Glomerular endothelial cell (primary cell): ENCODE measurements around the gene SLC28A1. TPM values are rescaled to one million over a fixed set of nuclear protein-coding genes. Genes with fewer than 3 reads are reported as not detected.

Experiments used
- DNase-seq: peaks from one replicate; pipeline ENCODE4 v3.0.0-alpha.2; 2011; ENCODE audit warnings: low read depth, low spot score; ENCODE audit errors: extremely low read depth
- total RNA-seq: library from RNA; depleted of rRNA; stranded (reverse); fragments of >200 nt; gene quantifications from 2 replicates; pipeline ENCODE4 v1.2.3, GENCODE V29; 2015

Gene SLC28A1
- total RNA-seq, 1 donor from 2014 or later: not detected

DNA sequence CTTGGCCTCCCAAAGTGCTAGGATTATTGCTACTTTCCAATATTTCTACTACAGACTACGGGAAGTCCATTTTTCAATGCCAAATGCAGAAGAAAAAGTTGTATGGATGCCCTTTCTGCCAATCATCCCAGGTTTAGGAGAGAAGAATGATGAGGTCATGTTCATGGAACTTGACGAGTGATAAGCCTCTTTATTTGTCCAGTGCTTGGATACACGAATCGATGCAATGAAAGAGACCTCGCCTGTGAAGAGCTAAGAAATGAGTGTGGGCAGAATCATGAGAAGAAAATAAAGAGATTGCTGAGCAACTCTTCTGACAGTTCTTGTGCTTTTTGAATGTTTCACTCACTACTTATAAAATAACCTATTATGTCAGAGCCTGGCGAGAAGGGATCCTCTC lies 996 bp upstream of the SLC28A1 start:
- DNase-seq: no peak

GRCh38 chr15:84885801-84886200 lies 1.3 kb downstream of the SLC28A1 start:
- DNase-seq: no peak

GRCh38 chr15:84886211-84886983 lies 1.9 kb downstream of the SLC28A1 start:
- no peak for DNase-seq

GRCh38 chr15:84886984-84887299 lies 2.5 kb downstream of the SLC28A1 start:
- DNase-seq: no peak

DNA sequence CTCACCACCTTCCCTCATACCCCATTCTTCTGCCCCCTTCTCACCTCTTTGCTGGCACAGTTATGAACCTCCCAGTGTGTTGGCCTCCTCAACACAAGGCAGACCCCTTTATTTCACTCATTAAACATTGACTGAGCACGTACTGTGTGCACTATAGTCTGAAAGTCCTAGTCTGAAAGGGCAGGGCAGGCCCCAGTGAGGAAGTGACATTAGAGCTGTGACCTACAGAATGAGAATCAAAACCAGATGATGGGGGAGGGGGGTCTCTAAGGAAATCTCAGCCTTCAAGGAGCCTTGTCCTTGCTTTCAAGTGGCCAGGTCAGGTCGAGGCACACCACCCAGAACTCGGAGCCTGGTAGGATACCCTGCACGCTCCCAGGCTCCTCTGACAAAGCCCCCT lies 3.5 kb downstream of the SLC28A1 start:
- no peak for DNase-seq

DNA sequence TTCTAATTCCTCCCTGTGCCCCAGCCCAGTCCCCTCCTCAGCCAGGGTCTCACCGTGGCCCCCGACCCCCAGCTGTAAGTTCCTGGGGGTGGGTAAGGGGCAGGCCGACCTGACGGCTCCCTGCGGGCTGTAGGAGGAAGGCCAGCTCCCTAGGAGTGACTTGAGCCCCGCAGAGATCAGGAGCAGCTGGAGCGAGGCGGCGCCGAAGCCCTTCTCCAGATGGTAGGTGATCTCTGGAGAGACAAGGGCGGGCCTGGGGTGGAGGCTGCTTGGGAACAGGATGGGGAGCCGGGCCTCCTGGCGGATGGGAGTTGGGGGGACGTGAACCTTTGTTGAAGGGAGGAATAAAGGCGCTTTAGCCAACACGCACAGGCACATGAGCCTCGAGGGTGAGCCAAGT lies 4.2 kb downstream of the SLC28A1 start:
- DNase-seq: no peak

DNA sequence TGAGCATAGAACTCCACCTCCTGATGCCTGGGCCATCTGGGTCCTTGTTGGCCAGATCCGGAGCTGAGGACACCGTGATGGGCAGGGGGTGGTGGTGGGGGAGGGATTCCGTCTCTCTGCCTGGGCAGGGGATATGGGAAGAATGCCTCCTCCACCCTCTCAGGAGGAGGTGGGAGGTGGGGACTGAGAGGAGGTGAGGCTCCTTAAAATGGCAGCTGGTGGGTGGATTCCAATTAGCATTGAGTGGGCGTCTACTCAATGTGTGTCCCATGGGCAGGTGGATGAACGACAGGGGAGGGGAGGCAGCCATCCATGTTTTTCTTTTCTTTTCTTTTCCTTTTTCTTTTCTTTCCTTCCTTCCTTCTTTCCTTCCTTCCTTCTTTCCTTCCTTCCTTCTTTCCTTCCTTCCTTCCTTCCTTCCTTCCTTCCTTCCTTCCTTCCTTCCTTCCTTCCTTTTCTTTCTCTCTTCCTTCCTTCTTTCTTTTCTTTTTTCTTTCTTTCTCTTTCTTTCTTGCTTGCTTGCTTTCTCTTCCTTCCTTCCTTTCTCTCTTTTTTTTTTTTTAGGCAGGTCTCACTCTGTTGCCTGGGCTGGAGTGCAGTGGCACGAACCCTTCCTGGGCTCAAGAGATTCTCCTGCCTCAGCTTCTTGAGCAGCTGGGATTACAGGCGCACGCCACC lies 5.0 kb downstream of the SLC28A1 start:
- no peak for DNase-seq

- no peak for DNase-seq
Observed at GRCh38 chr15:84889991-84890669, 5.7 kb downstream of the SLC28A1 start.

DNA sequence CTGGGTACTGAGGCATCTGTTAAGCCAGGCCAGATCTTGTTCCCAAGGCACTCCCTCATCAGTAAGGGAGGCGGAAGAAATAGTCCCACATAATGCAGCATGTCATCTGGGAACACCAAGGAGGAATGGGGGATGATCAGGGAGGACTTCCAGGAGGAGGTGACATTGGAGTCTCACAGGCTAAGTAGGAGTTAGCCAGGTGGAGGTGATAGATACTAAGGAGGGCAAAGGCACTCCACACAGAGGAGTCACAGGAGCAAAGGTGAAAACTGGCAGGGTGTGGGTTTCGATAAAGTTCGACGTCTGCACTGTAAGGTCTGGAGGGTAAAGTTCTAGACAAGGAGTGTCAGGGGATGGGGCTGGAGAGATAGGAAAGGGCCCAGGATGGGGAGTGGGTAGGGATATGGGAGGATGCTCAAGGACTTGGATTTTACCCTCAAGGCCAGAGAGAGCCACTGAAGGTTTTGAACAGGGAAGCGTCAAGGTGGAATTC lies 6.3 kb downstream of the SLC28A1 start:
- DNase-seq: no peak

GRCh38 chr15:84891339-84891738 lies 6.9 kb downstream of the SLC28A1 start:
- no peak for DNase-seq

DNA sequence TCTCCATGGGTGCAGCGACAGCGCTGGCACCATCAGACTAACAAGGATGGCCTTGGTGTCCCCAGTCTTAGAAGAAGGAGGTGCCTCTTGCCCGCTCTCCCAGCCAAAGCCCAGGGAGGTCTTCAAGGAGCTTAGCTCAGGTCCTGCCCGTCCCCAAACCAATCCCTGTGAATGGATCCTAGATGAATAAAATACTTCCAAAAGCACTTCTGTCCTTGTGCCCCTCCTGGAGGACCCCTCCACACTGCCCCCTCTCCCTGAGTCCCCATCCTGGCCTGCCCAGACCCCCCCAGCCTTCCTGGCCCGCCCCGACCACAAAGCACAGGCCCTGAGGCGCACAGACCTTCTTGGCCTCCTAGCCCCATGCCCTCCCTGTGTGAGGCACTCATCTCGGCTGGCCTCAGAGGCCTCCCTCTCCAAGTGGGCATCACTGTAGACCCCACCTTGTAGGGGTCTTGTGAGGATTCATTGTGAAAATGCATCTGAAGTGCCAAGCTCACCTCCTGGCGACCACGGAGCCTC lies 8.4 kb downstream of the SLC28A1 start:
- DNase-seq: no peak

- DNase-seq: no peak
Observed at GRCh38 chr15:84893607-84894006, 9.1 kb downstream of the SLC28A1 start.

DNA sequence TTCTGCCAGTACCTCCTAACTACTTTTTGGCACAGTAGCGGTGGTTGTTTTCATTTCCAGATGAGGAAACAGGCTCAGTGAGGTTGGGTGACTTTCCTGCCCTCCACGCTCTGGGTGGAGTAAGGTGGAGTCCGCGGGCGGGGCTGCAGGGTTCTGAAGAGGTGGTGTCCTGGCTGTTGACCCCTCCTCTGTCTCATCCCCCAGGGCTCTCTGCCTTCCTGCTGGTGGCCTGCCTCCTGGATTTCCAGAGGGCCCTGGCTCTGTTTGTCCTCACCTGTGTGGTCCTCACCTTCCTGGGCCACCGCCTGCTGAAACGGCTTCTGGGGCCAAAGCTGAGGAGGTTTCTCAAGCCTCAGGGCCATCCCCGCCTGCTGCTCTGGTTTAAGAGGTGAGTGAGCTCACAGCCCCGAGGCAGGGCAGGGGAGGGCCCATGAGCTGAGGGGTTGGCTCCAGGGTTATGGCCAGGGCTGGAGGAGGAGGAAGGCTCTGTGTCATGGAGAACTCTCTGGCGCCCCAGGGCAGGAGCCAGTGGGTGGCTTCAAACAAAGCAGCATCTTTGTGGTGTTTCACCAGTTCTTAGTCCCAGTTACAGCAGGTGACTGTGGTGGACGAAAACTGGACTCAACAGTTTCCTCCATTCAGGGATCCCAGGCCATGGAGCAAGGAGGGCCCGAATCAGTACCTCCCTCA lies 10.4 kb downstream of the SLC28A1 start:
- no peak for DNase-seq

DNA sequence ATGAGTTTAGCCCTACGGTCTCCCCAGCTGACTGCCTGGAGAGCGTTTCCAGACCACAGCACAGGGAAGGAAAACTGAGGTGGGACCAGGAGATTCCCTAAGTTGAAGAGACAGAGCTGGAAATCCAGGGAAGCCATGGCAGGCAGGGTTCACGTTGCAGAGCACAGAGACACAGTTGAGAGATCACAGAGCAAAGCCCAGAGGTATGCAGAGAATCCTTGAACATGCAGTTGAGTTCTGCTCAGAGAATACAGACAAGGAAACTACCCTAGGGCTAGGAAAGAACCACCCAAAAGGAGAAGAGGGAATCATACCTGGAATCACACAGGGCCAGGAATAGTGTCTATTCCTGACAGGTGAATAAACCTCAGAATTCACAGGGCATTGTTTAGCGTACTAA lies 14.3 kb downstream of the SLC28A1 start:
- DNase-seq: no peak

DNA sequence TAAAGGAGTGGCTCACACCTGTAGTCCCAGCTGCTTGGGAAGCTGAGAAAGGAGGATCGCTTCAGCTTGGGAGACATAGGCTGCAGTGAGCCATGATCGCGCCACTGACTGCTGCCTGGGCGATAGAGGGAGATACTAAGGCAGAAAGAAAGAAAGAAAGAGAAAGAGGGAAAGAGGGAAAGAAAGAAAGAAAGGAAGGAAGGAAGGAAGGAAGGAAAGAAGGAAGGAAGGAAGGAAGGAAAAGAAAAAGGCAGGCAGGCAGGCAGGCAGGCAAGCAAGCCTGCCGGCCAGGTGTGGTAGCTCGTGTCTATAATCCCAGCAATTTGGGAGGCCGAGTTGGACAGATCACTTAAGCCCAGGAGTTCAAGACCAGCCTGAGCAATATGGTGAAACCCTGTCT lies 15.3 kb downstream of the SLC28A1 start:
- no peak for DNase-seq

GRCh38 chr15:84901540-84901939 lies 17.1 kb downstream of the SLC28A1 start:
- no peak for DNase-seq

DNA sequence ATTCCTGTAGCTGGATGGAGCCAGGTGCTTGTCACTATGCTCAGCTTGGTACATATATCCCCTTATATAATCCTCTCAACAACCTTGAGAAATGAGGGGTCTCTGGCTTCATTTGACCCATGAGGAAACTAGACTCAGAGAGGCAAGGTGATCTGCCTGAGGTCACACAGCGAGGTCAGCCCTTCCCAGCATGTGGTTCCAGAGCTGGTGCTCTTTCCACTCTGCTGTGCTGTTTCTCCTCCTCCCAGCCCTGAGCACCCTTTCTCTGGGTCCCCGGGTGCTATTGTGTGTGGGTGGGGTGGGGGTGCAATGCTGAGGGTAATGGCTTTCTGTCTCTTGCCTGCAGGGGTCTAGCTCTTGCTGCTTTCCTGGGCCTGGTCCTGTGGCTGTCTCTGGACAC lies 19.3 kb downstream of the SLC28A1 start:
- no peak for DNase-seq

DNA sequence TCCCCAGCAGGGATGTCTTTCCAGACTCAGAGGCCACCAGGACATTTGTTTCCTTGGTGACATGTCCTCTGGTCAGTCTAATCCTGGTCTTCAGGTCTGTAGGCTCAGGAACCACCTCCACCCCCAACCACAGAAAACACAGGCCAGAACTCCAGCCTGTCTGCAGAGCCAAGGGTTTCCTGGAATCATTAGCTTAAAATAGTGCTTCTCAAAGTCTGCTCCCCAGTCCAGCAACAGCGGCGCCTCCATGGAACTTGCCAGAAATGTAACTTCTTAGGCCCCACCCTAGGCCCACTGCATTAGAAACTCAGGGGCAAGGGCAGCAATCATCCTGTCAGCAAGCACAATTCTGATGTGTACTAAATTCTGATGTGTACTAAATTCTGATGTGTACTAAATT lies 20.0 kb downstream of the SLC28A1 start:
- no peak for DNase-seq

GRCh38 chr15:84905016-84905916 lies 20.8 kb downstream of the SLC28A1 start:
- no peak for DNase-seq

DNA sequence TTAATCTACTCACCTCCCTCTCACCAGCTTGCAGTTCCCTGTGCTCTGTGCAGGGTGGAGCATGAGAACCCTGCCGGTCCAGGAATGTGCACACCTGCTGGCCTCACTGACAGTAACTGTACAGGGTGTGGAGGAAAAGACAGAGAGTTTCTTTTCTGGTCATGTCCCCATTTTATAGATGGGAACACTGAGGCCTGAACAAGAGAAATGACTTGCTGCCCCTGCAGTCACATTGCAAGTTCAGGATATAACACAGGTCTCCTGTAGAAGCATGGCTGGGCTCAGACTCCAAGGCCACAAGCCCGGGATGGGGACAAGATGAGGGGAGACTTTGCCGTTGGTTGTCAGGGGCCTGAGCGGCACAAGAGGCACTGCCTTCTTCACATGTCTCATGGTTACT lies 23.3 kb downstream of the SLC28A1 start:
- DNase-seq: no peak
